Measurements from ENCODE around the gene SDK1. TPM values are rescaled to one million over a fixed set of nuclear protein-coding genes. Genes with fewer than 3 reads are reported as not detected.

Gene SDK1
- total RNA-seq, 4 donors from 2014 or later, result 7.5 to 35.0 (median 10.2) TPM

DNA sequence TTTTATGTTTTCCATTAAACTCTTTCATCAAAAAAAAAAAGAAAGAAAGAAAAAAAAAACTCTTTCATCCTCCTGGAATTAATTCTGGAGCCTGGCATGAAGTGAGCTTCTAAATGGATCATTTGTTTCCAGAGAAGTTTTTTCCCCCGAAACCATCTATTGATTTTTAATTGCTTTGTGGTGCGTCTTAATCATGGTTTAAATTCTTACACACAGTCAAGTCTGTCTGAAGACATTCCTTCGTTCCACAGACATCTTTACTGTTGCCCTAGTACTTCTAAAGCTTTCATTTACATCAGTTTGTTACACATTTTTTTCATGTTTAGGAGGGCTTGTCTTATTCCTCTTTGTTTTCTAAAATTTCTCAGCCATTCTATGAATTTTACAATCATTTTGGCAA lies 887.6 kb downstream of the SDK1 start:
- TF ChIP-seq, protein P1, sequence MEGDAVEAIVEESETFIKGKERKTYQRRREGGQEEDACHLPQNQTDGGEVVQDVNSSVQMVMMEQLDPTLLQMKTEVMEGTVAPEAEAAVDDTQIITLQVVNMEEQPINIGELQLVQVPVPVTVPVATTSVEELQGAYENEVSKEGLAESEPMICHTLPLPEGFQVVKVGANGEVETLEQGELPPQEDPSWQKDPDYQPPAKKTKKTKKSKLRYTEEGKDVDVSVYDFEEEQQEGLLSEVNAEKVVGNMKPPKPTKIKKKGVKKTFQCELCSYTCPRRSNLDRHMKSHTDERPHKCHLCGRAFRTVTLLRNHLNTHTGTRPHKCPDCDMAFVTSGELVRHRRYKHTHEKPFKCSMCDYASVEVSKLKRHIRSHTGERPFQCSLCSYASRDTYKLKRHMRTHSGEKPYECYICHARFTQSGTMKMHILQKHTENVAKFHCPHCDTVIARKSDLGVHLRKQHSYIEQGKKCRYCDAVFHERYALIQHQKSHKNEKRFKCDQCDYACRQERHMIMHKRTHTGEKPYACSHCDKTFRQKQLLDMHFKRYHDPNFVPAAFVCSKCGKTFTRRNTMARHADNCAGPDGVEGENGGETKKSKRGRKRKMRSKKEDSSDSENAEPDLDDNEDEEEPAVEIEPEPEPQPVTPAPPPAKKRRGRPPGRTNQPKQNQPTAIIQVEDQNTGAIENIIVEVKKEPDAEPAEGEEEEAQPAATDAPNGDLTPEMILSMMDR (IDR thresholded peaks at IDR 0.05; ENCODE audit: low read depth), result no peak

DNA sequence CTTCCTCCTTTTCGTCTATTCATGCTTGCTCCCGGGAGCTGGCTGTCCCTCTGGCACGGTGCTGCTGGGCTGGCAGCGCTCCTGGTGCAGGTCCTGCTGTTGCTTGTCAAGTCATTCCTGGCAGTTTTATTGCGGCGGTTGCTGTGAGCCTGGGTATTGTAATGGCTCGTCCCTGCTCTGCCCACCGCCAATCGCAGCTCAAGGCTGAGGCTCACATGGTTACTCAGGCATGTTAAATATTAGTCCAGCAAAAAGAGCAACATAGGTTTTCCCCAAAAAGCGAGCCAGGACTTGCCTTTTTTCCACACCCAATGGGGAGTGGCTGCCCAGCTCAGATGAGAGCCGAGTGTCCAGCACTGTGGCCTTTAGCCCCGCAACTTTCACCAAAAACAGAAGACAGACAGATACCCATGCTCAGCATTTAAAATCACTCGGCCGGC lies 888.1 kb downstream of the SDK1 start:
- TF ChIP-seq, protein P1 (IDR thresholded peaks at IDR 0.05; ENCODE audit: low read depth), result no peak

DNA sequence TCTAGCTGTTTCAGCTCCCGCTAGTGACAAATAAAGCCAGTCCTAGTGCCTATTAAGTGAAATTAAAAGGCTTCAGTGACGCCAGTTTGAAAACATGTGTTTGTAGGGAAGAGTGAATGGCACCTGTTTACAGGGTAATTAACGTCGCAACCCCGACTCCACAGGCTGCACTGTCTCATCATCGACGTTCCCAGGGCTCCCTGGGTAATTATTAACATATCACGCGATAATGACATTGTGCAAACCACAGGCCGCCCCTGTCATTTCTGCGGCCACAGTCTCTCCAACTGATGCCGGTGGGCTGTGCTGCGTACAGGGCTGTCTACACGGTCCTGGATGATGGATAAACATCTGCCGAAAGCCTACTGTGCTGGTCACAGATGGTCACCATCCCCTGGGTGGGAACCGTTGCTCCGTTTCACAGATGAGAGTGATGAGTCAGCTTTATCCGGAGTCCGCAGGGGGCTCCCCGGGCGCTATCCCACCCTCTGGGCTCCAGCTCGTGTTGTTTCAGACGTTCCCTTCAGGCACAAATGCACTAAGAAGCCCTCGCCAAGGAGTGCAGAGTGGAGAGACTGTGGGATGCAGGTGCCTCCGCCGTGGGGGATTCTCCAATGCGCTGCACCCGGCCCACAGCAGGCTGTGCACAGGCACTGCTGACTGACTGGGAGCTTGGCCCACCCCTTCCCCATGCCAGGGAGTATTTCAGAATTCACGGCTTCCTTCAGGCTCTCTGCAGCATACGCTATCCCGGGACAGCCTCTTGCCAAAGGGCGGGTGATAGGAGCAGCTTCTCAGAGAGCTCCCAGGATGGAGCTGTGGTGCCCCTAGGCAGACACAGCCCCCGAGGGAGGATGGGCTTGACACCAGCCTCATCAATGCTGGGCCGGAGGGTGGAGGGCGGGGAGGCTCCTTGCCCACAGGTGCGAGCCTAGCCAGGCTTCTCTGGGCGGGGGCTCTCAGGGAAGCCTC lies 889.2 kb downstream of the SDK1 start:
- TF ChIP-seq, protein P1 (IDR thresholded peaks at IDR 0.05; ENCODE audit: low read depth), result no peak

DNA sequence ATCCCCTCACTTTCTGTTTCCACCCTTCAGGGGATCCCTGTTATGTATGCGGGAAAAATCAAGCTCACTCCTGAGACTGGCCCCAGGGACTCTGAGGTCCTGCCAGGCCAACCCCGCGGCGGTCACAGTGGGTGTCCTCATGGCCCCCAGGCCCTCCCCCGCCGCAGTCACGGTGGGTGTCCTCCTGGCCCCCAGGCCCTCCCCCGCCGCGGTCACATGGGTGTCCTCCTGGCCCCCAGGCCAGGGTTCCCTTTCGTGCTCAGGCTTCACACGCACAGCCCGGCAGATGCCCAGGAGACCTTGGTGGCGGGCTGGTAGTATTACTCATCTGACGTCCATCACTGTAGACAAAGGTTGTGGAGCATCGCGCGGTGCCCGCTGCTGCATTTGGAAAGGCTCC lies 890.0 kb downstream of the SDK1 start:
- TF ChIP-seq, protein P1 (IDR thresholded peaks at IDR 0.05; ENCODE audit: low read depth), result no peak

DNA sequence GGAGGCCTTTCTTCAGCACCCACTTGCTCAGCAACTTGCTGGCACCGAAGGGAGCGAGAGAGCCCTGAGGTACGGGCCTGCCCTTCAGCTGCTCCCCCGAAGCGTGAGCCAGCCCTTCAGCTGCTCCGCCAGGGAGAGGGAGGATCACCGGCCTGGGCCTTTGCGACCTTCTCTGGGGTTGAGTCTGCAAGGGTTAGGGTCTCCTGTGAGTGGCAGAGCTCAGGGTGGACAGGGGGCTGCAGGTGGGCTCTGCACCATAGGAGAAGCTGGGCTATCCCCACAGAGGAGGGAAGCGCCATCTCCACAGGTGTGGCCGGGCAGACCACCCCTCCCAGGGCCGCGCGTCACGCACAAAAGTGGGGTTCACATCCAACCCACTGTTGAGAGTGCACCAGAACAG lies 890.5 kb downstream of the SDK1 start:
- TF ChIP-seq, protein P1 (IDR thresholded peaks at IDR 0.05; ENCODE audit: low read depth), result no peak

DNA sequence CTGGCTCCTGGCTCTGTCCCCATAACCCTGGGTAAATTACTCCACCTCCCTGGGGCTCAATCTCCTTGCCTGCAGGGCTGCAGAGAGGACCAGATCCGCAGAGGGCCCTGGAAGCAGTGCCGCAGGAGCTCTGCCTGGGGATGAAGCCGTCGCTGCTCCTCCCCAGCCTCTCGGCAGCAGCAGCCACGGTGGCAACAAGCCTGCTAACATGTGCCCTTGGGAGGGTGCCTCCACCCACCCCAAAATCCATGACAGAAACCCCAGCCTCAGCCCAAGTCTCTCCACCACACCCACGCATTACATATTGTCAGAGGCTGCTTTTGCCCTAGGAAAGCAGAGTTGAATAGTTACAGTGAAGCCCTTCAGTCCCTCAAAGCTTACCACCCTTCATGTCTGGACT lies 894.6 kb downstream of the SDK1 start:
- TF ChIP-seq, protein P1 (IDR thresholded peaks at IDR 0.05; ENCODE audit: low read depth), result no peak

DNA sequence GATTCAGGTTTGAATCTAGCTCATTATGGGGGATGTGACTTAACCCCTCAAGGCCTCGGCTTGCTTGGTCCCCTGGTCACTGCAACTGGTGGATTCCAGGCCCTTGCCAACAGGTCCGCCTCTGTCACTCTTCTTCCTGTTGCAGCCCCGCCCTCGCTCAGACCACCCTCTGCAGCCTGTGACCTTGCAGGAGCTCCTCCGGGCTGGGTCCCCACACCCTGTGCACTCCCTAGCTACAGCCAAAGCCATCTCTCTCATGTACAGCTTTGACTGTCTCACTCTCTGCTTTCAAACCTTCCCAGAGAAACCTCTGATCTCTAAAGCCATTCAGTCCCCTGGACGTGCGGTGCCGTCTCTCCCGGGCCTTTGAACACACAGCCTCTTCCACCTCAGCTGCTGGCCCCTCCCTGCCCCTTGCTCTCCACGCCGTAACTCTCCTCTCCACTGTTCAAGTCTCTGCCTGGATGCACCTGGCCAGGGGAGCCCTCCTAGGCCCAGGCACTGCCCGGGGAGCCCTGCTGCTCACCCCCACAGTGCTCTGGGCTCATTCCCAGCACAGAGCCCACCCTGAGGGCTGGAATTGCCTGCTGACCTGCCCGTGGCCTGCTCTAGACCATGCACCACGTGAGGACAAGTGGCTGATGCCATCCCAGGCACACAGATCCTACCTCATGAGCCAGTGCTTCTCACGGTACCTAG lies 895.2 kb downstream of the SDK1 start:
- TF ChIP-seq, protein P1 (IDR thresholded peaks at IDR 0.05; ENCODE audit: low read depth), result no peak
